ENCODE results near the gene ENDOU. TPM values are rescaled to one million over a fixed set of nuclear protein-coding genes. Genes with fewer than 3 reads are reported as not detected.

The ENDOU gene
- total RNA-seq, 1 experiment from 2014 or later, result not detected

DNA sequence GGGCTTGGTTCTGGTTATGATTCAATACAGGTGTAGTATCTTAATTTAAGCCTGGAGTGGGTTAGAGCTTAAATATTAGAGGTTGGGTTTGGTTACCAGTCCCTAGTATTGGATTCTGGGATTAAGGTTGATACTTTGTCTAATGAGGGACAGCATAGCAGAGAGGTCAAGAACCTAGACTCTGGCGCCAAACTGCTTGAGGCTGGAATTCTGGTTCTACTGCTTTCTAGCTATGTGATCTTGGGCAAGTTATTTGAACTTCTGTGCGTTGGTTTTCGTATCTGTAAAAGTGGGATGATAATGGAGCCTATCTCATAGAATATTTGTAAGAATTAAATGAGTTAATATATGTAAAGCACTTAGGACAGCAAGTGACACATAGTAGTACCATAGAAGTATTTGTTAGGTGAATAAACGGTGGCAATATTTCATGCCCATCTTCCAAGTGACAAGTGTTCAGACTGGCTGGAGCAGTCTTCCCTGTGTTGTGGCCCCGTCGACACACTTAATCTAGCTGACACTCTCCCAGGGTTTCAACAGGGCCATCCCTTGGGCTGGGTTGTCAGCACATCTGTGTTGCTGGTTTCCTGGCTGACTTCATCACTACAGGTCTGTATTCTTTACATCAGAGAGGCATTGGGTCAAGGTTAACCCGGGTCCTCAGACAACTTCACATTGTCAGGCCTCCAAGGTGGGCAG is 3.0 kb downstream of the ENDOU start:
- DNase-seq (ENCODE audit: low read depth), result no peak

DNA sequence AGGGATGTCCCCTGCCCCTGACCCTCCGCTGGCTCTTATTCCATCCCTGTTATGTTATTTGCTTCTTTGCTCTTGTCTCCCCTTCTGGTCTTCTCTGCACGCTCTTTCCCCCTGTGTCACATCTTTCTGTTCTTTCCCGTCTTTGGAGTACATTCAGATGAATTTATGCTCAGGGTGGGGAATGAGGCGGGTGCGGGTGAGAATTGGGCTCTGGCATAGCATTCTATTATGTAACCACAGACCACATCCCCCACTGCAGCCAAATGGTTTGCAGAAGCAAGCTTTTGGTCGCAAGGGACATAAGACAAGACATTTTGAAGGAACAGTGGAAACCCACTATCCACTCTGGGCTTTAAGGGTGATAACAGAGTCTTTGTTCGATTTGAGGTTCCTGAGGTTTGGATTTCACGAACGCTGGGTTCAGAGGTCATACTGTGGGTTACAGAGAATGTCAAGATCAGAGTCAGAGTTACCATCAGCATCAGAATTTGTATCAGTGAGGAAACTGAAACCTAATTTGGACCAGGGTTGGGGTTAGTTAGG is 3.8 kb downstream of the ENDOU start:
- DNase-seq (ENCODE audit: low read depth), result no peak

DNA sequence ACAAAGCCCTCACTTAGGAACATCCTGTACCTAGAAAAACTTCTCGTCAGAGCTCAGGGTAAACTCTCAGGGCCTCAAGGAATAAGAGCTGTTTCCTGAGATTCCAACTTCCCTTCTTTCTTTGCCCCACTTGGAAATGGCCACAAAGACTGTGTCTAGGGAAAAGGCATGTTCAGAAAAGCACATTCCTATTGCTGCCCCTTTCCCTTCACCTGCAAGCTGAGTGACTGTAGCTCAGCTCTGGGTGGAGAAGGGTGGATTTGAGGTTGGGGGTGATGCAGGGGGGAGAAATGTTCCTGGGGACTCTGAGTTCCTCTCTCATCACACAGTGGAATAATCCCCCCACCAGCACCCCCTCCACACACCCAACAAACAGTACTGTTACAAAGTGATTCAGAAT is 6.8 kb downstream of the ENDOU start:
- no peak for DNase-seq (ENCODE audit: low read depth)

DNA sequence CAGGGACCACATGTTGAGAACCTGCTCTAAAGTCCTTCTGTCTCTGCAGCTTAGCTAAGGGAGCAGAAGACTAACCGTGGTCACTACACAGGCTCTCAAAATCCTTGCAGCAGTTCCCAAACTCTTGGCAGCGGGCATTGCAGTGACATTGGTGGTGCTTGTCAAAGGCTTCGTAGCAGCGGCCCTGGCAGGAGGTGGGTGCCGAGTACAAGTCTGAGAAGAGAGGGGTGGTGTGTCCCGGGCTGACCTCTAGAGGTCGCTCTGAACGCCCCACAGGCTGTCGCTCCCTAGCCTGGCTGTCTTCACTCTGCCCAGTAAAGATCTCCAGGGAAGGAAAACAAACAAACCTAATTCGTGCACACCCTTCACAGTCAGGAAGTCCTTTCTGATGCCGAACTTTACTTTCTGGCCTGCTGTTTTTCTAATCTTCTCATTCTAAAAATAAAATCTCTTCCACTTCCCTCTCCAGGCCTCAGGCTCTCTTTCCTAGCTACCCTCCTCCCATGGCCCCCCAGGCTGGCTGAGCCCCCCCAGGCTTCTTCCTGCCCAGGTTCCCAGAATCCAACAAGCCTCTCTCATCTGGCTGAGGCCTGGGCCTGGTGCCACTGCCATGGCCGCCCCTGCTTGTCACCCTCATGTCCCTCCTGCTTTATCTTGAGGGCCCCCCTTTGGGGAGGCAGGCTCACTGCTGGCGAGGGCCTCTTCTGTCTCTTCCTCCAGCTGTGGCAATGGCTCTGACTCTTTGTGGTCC is 7.7 kb downstream of the ENDOU start:
- DNase-seq (ENCODE audit: low read depth), result peak; percentile 63

DNA sequence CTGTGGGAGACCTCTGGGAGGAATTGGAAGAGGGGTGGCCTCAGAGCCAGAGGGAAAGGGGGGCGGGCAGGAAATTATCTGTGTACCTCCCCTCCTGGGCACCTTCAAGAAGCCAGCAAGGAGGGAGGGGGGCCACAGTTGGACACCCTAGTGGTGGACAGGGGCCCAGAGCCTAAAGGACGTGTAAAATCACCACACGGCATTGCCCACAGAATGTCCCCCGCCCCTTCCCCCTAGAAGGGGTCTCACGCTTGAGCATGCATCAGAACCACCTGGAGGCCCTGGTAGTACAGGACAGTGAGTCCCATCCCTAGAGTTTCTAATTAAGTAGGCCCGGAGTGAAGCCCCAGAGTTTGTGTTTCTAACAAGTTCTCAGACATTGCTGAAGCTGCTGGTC is 8.2 kb downstream of the ENDOU start:
- no peak for DNase-seq (ENCODE audit: low read depth)

DNA sequence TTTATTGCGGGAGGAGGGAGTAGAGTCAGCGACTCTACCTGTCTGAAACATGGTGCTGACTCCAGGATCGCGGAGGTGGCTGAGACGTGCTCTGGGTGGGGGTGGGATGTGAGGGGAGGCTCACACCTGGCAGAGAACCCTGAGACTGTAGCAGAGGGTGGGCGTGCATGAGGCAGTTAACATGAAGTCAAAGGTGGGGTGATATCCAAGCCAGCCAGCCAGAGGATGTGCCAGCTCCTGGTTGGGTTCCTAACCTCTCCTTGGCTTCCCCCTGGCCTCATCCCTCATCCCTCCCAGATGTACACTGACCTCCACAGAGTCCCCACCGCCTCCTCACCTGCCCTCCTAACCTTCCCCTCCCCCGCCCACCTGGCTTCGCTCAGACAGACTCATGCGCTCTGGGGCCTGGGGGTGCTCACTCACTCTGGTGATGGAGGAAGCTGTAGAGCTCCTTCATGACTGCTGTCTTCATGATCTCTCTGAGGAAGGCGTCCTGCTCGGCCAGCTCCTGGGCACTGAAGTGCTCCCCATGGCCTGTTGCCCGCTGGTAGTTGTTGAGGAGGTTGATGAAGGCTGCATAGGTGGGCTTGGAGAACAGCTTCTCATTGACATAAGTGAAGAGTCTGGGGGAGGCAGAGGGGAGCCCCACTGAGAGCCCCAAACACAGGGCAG is 9.3 kb downstream of the ENDOU start:
- DNase-seq (ENCODE audit: low read depth), result no peak

DNA sequence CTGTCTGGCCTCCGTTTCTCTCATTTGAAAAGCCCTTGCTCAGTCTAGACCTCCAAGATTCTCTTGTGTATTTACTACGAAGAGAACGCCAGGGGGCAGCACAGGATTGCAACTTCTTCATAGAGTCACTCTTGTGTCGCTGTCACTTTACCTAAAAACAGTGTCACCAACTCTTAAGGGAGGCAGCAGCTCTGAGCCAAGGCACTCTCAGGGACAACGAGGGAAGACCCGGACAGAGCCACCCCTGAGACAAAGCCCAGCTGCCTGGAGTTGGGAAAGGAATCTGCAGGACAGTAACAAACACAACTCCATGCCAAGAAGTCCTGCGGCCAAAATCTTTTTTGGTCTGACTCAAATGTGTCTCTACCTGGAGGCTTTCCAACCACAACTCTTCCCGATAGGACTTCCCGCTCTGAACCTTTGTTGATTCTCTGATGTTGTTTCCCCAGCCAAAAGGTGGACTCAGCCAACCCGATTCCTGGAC is 9.9 kb downstream of the ENDOU start:
- peak; percentile 51 for DNase-seq (ENCODE audit: low read depth)

DNA sequence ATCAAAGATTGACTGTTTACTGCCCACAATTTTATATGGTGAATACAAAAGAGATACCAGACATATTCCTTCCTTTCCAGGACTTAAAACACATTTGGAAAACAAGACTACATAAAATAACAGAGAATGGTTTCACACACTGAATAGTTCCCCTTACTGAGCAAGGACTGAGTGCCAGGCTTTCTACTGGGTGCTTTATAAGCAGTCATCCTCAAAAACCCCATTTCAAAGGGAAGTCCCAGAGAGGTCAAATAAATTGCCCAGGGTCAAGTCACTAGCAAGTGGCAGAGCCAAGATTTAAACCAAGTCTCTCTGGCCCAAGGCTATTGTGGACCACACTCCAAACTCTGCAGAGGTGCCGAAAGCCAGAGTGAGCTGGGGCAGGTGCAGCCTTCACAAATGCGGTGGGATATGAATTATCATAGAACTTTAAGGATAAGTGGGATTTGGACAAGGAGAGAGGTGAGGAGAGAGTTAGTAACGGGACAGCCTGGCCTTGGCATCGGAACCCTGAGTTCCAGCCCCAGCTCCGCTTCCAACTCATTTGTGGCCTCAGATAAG is 10.4 kb downstream of the ENDOU start:
- DNase-seq (ENCODE audit: low read depth), result no peak

DNA sequence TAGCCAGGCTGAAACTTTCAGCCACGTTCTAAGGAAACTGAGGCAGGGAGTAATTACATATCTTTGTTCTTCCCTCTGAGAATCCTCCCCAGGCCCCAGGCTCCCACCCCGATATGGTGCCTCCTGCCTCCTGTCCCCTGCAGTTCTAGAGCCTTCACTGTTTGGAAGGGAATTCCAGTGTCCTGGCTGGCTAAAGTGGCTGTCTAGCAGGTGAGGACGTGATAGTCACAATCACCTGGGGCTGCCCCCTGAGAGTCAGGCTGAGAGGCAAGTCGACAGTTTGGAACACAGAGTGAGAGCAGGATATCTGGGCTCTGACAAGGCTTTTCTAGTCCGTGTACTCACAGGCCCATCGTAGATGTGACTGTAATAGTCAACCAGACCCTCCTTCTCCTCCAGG is 13.1 kb downstream of the ENDOU start:
- DNase-seq (ENCODE audit: low read depth), result no peak

DNA sequence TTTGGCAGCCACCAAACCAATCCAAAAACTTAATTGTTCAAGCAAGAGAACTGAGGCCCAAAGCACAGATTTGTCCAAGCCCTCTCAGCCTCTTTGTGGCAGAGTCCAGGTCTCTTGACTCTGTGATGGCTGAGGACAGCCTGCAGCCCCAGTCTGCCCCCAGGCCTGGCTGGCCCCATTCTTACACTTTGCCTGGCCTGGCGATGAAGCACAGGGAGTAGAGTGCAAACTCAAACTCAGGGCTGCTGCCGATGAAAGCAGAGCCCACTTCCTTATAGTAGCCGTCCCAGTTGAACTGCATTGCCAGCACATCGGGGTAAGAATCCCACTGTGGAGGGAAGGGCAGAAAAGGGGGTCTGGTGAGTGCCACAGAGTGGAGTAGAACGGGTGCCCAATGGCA is 13.8 kb downstream of the ENDOU start:
- no peak for DNase-seq (ENCODE audit: low read depth)

DNA sequence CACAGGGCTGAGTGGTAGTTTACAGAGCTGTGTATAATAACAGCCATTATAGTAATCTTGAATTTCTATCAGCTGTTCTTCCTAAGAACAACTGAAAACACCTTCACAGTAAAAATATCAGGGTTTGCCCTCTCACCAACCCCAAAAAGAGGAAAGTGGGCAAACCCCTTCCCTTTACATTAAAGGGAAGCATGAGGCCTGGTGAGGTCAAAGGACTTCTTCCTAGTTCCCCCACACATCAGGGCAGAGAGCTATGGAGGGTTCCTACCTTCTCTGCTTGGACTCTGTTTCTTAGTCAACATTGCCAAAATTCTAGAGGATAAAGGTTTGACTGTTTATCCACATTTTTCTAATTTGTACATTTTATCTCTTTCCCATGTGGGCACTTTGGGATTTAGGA is 15.0 kb downstream of the ENDOU start:
- no peak for DNase-seq (ENCODE audit: low read depth)

DNA sequence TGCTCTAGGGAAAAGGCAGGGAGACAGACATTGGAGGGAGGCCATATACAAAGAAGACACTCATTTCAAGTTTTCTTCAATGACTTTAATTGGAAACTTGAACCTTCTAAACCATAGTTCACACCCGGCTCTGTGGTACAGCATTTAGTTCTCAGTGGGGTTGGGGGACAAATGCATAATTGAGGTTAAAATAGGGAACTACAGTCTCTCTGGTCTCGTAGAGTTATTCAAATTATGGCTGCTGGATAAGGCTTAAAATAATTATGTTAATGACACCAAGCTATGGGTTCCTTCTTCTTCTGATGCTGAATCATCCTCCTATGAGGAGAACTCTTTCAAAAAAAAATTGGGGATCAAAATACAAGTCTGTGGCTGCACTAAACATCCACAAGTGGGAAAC is 15.6 kb downstream of the ENDOU start:
- no peak for DNase-seq (ENCODE audit: low read depth)

DNA sequence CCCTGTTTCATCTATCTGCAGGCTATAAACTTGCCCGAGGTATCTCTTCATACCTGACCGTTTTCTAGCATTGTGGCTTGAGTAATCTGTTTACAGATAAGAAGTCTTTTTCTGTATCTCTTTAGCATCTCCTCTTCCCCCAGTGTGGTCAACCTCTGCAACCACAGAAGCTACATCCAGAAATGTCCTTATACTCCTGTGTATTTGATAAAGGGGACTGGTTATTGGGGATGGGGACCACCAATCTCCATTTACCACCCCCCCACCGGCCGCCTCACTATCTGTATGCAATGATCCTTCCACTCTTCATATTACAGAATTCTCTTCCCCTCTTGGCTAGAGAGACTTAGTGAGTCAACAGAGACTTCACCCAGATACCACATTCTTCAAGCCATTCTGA is 16.1 kb downstream of the ENDOU start:
- no peak for DNase-seq (ENCODE audit: low read depth)

DNA sequence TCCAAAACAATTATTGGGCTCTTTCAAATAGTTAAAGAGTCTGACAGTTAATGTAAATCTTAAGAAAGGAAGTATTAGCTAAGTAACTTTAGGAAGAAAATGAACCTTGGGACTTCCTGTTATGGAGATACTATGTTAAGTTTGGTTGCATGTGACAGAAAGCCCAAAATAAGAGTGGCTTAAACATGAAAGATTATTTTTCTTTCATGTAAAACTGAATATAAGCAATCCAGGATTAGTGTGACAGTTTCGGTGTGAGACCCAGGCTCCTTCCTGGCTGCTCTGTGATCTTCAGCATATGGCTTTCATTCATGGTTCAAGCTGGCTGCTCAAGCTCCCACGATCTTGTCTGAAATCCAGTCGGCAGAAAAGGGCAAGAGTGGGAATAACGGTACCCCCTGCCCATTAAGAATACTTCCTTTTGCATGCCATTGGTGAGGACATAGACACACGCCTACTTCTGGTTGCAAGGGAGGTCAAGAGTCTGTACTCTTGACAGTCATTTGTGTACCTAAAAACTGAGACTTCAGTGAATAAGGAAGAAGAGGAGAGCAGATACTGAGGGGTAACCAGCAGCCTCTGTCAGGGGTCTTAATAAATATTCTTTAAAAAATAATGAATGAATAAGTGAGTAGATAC is 17.3 kb downstream of the ENDOU start:
- no peak for DNase-seq (ENCODE audit: low read depth)

DNA sequence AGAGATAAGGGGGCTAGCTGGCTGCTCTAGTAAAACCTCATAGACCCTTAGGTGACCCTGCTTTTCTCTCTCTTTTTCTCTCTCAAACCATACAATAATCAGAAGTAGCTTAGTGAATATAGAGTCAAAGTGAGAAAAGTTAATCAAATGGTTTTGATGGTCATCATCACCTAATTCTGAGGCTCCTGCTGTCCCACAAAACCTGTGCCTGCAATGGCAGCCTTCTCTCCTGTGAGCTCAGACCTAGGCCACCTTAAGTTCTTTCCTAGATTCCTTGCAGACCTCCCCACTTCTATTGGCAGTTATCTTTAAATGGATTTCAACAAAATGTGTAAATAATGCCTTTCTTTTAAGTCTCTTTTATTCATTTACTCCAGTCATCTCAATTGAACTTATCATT is 17.9 kb downstream of the ENDOU start:
- no peak for DNase-seq (ENCODE audit: low read depth)

DNA sequence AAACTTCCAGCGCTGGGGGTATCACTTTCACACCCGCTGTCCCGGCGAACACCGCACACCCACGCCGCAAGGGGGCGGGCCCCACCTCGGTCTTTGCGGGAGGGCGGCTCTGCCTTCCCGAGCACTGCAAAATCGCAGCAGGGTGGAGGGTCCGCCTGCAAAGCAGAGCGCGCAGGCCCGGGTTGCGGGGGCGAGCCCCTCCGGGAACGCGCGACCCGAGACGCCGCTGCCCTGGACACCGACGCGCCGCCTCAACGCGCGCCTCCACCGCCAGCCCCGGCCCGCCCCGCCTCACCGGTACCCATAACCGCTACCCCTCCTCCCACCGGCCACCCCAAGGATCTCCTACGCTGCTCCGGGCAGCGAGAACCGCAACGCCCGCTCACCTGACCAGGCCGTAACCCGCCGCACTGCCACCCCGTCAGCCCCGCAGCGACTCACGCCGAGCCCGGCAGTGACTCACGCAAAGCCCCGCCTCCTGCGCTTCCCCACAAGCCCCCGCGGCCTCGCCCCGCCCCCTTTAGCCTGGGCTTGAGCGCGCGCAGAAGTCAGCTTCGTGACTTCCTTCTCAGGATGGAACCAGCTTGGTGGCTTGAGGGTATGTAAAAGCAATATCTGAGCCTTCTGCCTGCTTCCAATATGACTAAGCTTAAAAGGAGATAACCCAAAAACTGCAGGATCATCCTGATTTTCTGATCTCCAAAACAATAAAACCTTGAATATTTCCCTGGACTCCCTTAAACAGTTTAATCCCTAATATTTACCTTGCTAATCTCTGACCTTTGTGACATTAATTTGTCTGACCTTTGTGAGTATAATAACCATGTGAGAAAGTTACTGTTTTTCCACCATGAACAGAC is 19.5 kb downstream of the ENDOU start, which contains the start of gene RPAP3:
TSS of gene RPAP3 (minus strand) at position 465 of the 860 bp plus-strand sequence. CDS start 3,190 bp downstream, outside the sequence.
- peak; percentile 81 for DNase-seq (ENCODE audit: low read depth)

DNA sequence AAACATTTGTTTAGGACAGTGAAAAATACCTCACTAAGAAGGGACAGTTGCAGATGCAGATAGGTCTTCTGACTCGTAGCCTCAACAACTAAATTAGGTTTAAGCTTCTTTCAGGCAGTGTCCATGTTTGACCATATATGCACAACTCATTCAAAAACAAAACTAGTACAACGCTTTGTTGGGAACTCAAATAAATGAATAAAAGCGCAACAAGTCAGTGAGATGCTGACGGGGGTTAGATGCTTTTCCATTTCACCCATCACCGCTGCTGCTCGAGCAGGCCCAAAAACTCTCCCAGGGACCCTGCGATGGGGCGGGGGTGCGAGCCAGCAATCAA is 20.1 kb downstream of the ENDOU start:
- DNase-seq (ENCODE audit: low read depth), result peak; percentile 27

DNA sequence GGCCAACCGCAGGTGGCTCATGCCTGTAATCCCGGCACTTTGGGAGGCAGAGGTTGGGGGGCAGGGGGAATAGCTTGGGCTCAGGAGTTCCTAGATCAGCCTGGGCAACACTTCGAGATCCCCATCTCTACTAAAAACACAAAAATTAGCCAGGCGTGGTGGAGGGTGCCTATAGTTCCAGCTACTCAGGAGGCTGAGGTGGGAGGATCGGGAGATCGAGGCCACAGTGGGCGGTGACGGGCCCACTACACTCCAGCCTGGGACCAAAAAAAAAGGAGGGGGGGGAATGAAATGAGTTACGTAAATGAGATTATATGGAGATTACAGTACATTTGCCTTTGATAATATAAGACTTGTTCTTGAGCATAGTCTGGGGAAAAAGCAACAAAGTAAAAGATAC is 20.6 kb downstream of the ENDOU start:
- no peak for DNase-seq (ENCODE audit: low read depth)

DNA sequence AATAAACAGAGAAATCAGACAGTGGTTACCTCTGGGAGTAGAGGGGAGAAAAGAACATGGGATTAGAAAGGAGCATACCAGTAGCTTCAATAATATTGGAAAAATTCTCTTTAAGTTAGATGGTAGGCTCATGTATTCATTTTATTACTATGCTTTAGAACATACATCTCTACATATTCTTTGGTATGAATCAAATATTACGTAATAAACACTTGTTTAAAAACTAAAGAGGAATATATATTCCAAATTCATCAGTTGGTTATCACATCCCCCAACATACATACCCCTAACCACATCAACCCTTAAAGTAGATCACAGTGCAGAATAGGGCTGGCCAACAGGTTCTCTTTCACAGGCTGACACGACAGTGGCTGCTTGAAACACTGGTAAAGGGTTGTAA is 25.0 kb downstream of the ENDOU start:
- DNase-seq (ENCODE audit: low read depth), result no peak

DNA sequence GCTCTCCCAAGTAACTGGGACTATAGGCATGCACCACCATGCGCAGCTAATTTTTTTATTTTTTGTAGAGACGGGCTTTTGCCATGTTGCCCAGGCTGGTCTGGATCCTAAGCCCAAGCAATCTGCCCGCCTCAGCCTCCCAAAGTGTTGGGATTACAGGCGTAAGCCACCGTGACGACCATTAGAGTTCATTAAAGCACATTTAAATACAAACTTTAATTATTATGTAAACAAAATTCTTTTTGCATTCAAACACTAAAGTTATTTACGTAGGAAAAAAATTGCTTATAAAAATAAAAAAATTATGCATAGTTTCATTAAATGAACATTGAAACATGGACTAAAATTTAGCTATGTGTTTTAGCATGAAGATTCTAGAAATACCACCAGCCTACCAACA is 26.7 kb downstream of the ENDOU start:
- DNase-seq (ENCODE audit: low read depth), result no peak
